ENCODE results near the gene NCAPD2.
A peak's percentile ranks its signal among the peaks of the same experiment; 100 is the strongest.

NCAPD2 gene

GRCh38 chr12:6452944-6453630, 40.8 kb upstream of the NCAPD2 start:
- Histone ChIP-seq H3K27ac (ENCODE audit: low read depth in 2 of 2, low read length in 2 of 2) (peak overlapping the region; percentile 93 to 99), H3K36me3 (ENCODE audit: control insufficient read depth in 2 of 2, insufficient read depth in 2 of 2, low read length in 2 of 2) (peaks cover 31 to 37% of the 10 kb centered on the region in 2 donors), H3K4me1 (ENCODE audit: control insufficient read depth in 2 of 2, insufficient read depth in 2 of 2, low read length in 2 of 2) (peaks cover 28 to 32% of the 10 kb centered on the region in 2 donors), H3K27me3 (ENCODE audit: control insufficient read depth in 2 of 2, insufficient read depth in 2 of 2, low read length in 2 of 2) (no peaks in the 10 kb centered on the region), H3K9me3 (ENCODE audit: control insufficient read depth in 2 of 2, low read length in 2 of 2) (no peaks in the 10 kb centered on the region), H3K9ac (ENCODE audit: low read depth in 1 of 2, low read length in 2 of 2) (peak overlapping the region; percentile 97 to 99), H3K4me3 (ENCODE audit: low read length in 2 of 2) (peak overlapping the region; percentile 79 to 95)

- H3K27ac ChIP-seq (ENCODE audit: low read depth in 2 of 2, low read length in 2 of 2), result no peak overlapping the region
- H3K36me3 ChIP-seq (ENCODE audit: control insufficient read depth in 2 of 2, insufficient read depth in 2 of 2, low read length in 2 of 2), result peaks cover 68 to 73% of the 10 kb centered on the region in 2 donors
- no peaks in the 10 kb centered on the region for H3K9me3 ChIP-seq (ENCODE audit: control insufficient read depth in 2 of 2, low read length in 2 of 2)
- peaks cover 19 to 32% of the 10 kb centered on the region in 2 donors for H3K4me1 ChIP-seq (ENCODE audit: control insufficient read depth in 2 of 2, insufficient read depth in 2 of 2, low read length in 2 of 2)
- no peaks in the 10 kb centered on the region for H3K27me3 ChIP-seq (ENCODE audit: control insufficient read depth in 2 of 2, insufficient read depth in 2 of 2, low read length in 2 of 2)
- no peak overlapping the region for H3K4me3 ChIP-seq (ENCODE audit: low read length in 2 of 2)
- no peak overlapping the region for H3K9ac ChIP-seq (ENCODE audit: low read depth in 1 of 2, low read length in 2 of 2)
These were observed 36.5 kb upstream of the NCAPD2 start for GRCh38 chr12:6457220-6457945.

GRCh38 chr12:6458281-6459003, 35.5 kb upstream of the NCAPD2 start:
- Histone ChIP-seq H3K36me3 (ENCODE audit: control insufficient read depth in 2 of 2, insufficient read depth in 2 of 2, low read length in 2 of 2) (peaks cover 74 to 80% of the 10 kb centered on the region in 2 donors), H3K9me3 (ENCODE audit: control insufficient read depth in 2 of 2, low read length in 2 of 2) (no peaks in the 10 kb centered on the region)

GRCh38 chr12:6459004-6459337, 34.9 kb upstream of the NCAPD2 start:
- no peaks in the 10 kb centered on the region for H3K27me3 ChIP-seq (ENCODE audit: control insufficient read depth in 2 of 2, insufficient read depth in 2 of 2, low read length in 2 of 2)
- H3K36me3 ChIP-seq (ENCODE audit: control insufficient read depth in 2 of 2, insufficient read depth in 2 of 2, low read length in 2 of 2), result peaks cover 78 to 80% of the 10 kb centered on the region in 2 donors

More at GRCh38 chr12:6458281-6459003, 35.5 kb upstream of the NCAPD2 start:
- H3K4me3 ChIP-seq (ENCODE audit: low read length in 2 of 2), result no peak overlapping the region
- no peak overlapping the region for H3K9ac ChIP-seq (ENCODE audit: low read depth in 1 of 2, low read length in 2 of 2)
- peaks cover 18 to 31% of the 10 kb centered on the region in 2 donors for H3K4me1 ChIP-seq (ENCODE audit: control insufficient read depth in 2 of 2, insufficient read depth in 2 of 2, low read length in 2 of 2)
- no peaks in the 10 kb centered on the region for H3K27me3 ChIP-seq (ENCODE audit: control insufficient read depth in 2 of 2, insufficient read depth in 2 of 2, low read length in 2 of 2)
- H3K27ac ChIP-seq (ENCODE audit: low read depth in 2 of 2, low read length in 2 of 2), result no peak overlapping the region

GRCh38 chr12:6460751-6461371, 33.0 kb upstream of the NCAPD2 start:
- peak overlapping the region; percentile 68 to 82 for H3K27ac ChIP-seq (ENCODE audit: low read depth in 2 of 2, low read length in 2 of 2)
- H3K9me3 ChIP-seq (ENCODE audit: control insufficient read depth in 2 of 2, low read length in 2 of 2), result no peaks in the 10 kb centered on the region
- H3K27me3 ChIP-seq (ENCODE audit: control insufficient read depth in 2 of 2, insufficient read depth in 2 of 2, low read length in 2 of 2), result no peaks in the 10 kb centered on the region
- H3K36me3 ChIP-seq (ENCODE audit: control insufficient read depth in 2 of 2, insufficient read depth in 2 of 2, low read length in 2 of 2), result peaks cover 79 to 80% of the 10 kb centered on the region in 2 donors
- peak overlapping the region in 1 of 2 donors; percentile 43 for H3K4me3 ChIP-seq (ENCODE audit: low read length in 2 of 2)
- peaks cover 17 to 32% of the 10 kb centered on the region in 2 donors for H3K4me1 ChIP-seq (ENCODE audit: control insufficient read depth in 2 of 2, insufficient read depth in 2 of 2, low read length in 2 of 2)
- H3K9ac ChIP-seq (ENCODE audit: low read depth in 1 of 2, low read length in 2 of 2), result peak overlapping the region in 1 of 2 donors; percentile 29

More at GRCh38 chr12:6459004-6459337, 34.9 kb upstream of the NCAPD2 start:
- peaks cover 17 to 29% of the 10 kb centered on the region in 2 donors for H3K4me1 ChIP-seq (ENCODE audit: control insufficient read depth in 2 of 2, insufficient read depth in 2 of 2, low read length in 2 of 2)
- no peak overlapping the region for H3K9ac ChIP-seq (ENCODE audit: low read depth in 1 of 2, low read length in 2 of 2)
- no peaks in the 10 kb centered on the region for H3K9me3 ChIP-seq (ENCODE audit: control insufficient read depth in 2 of 2, low read length in 2 of 2)
- H3K27ac ChIP-seq (ENCODE audit: low read depth in 2 of 2, low read length in 2 of 2), result no peak overlapping the region
- no peak overlapping the region for H3K4me3 ChIP-seq (ENCODE audit: low read length in 2 of 2)

- peak overlapping the region; percentile 68 to 82 for H3K27ac ChIP-seq (ENCODE audit: low read depth in 2 of 2, low read length in 2 of 2)
These were observed 32.3 kb upstream of the NCAPD2 start for GRCh38 chr12:6461401-6462233.

GRCh38 chr12:6462234-6462995, 31.5 kb upstream of the NCAPD2 start:
- peak overlapping the region in 1 of 2 donors; percentile 49 for H3K9ac ChIP-seq (ENCODE audit: low read depth in 1 of 2, low read length in 2 of 2)

More at GRCh38 chr12:6461401-6462233, 32.3 kb upstream of the NCAPD2 start:
- Histone ChIP-seq H3K4me3 (ENCODE audit: low read length in 2 of 2) (peak overlapping the region in 1 of 2 donors; percentile 43), H3K9ac (ENCODE audit: low read depth in 1 of 2, low read length in 2 of 2) (peak overlapping the region in 1 of 2 donors; percentile 53), H3K27me3 (ENCODE audit: control insufficient read depth in 2 of 2, insufficient read depth in 2 of 2, low read length in 2 of 2) (no peaks in the 10 kb centered on the region), H3K36me3 (ENCODE audit: control insufficient read depth in 2 of 2, insufficient read depth in 2 of 2, low read length in 2 of 2) (peaks cover 84 to 85% of the 10 kb centered on the region in 2 donors), H3K4me1 (ENCODE audit: control insufficient read depth in 2 of 2, insufficient read depth in 2 of 2, low read length in 2 of 2) (peaks cover 17 to 32% of the 10 kb centered on the region in 2 donors), H3K9me3 (ENCODE audit: control insufficient read depth in 2 of 2, low read length in 2 of 2) (no peaks in the 10 kb centered on the region)

GRCh38 chr12:6463216-6463615, 30.7 kb upstream of the NCAPD2 start:
- peaks cover 70 to 74% of the 10 kb centered on the region in 2 donors for H3K36me3 ChIP-seq (ENCODE audit: control insufficient read depth in 2 of 2, insufficient read depth in 2 of 2, low read length in 2 of 2)
- no peak overlapping the region for H3K9ac ChIP-seq (ENCODE audit: low read depth in 1 of 2, low read length in 2 of 2)
- peak overlapping the region in 1 of 2 donors; percentile 82 for H3K27ac ChIP-seq (ENCODE audit: low read depth in 2 of 2, low read length in 2 of 2)
- H3K4me3 ChIP-seq (ENCODE audit: low read length in 2 of 2), result peak overlapping the region in 1 of 2 donors; percentile 3
- H3K4me1 ChIP-seq (ENCODE audit: control insufficient read depth in 2 of 2, insufficient read depth in 2 of 2, low read length in 2 of 2), result peaks cover 25 to 40% of the 10 kb centered on the region in 2 donors
- H3K9me3 ChIP-seq (ENCODE audit: control insufficient read depth in 2 of 2, low read length in 2 of 2), result no peaks in the 10 kb centered on the region
- no peaks in the 10 kb centered on the region for H3K27me3 ChIP-seq (ENCODE audit: control insufficient read depth in 2 of 2, insufficient read depth in 2 of 2, low read length in 2 of 2)

More at GRCh38 chr12:6462234-6462995, 31.5 kb upstream of the NCAPD2 start:
- H3K27ac ChIP-seq (ENCODE audit: low read depth in 2 of 2, low read length in 2 of 2), result peak overlapping the region; percentile 65 to 82
- peaks cover 17 to 33% of the 10 kb centered on the region in 2 donors for H3K4me1 ChIP-seq (ENCODE audit: control insufficient read depth in 2 of 2, insufficient read depth in 2 of 2, low read length in 2 of 2)
- peaks cover 77 to 79% of the 10 kb centered on the region in 2 donors for H3K36me3 ChIP-seq (ENCODE audit: control insufficient read depth in 2 of 2, insufficient read depth in 2 of 2, low read length in 2 of 2)
- H3K4me3 ChIP-seq (ENCODE audit: low read length in 2 of 2), result peak overlapping the region in 1 of 2 donors; percentile 13
- no peaks in the 10 kb centered on the region for H3K27me3 ChIP-seq (ENCODE audit: control insufficient read depth in 2 of 2, insufficient read depth in 2 of 2, low read length in 2 of 2)
- no peaks in the 10 kb centered on the region for H3K9me3 ChIP-seq (ENCODE audit: control insufficient read depth in 2 of 2, low read length in 2 of 2)

All from mucosa of rectum (tissue), 2 donors.